ENCODE data around the gene PADI3.
"Not testable (repeated sequence)": the region's sequence is repeated elsewhere in the genome, so short reads cannot be mapped to it uniquely, and the experiment has no call there.

PADI3 gene

DNA sequence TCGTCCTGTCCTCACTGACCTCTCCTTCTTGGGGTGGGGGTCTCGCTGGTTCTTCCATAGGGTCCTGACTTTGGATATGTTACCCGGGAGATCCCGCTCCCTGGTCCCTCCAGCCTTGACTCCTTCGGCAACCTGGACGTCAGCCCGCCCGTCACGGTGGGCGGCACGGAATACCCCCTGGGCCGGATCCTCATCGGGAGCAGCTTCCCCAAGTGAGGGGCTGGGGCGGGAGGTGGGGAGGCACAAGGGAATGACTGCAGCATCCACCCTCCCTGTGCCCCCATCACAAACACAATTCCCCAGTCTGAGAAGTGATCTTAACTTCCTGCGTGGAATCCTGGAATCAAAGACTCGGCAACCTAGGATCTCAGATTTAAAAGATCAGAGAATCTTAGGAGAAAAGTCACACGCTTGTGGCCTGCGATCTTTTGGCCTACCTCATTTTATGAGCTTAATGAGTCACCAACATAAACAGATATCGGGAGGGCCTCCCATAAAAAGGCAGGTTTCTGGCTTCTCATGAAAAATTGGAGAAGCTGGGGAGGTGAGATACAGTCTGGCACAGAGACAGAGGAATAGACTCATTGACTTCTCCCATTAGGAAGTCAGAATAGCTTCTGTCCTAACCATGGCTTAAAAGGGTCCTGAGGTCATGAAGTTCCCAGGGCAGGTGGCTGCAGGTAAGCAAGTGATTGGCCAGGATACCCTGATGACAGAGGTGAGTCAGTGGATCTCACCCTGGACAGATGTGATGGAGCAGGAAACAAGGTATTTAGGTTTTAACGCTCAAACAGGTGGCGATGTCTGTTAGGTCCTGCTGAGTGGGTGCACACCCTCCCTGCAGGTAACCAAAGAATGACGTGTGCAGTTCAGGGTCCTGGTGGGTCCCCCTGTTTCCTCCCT is 15.9 kb upstream of the PADI3 start:
- H3K4me1 ChIP-seq (ENCODE audit: insufficient read depth, low read length): no peaks in the 10 kb centered on the region
- H3K36me3 ChIP-seq (ENCODE audit: insufficient read depth, low read length): no peaks in the 10 kb centered on the region
- WGBS: 86% methylated on average over 22 of the region's 22 CpGs
- no peaks in the 10 kb centered on the region for H3K9me3 ChIP-seq (ENCODE audit: insufficient read depth, low read depth, low read length)
- H3K4me3 ChIP-seq (ENCODE audit: low read length): no peak overlapping the region
- H3K27me3 ChIP-seq (ENCODE audit: insufficient read depth, low read length): no peaks in the 10 kb centered on the region
- H3K9ac ChIP-seq (ENCODE audit: low read depth, low read length): no peak overlapping the region
- H3K27ac ChIP-seq (ENCODE audit: low read depth, low read length): no peak overlapping the region

DNA sequence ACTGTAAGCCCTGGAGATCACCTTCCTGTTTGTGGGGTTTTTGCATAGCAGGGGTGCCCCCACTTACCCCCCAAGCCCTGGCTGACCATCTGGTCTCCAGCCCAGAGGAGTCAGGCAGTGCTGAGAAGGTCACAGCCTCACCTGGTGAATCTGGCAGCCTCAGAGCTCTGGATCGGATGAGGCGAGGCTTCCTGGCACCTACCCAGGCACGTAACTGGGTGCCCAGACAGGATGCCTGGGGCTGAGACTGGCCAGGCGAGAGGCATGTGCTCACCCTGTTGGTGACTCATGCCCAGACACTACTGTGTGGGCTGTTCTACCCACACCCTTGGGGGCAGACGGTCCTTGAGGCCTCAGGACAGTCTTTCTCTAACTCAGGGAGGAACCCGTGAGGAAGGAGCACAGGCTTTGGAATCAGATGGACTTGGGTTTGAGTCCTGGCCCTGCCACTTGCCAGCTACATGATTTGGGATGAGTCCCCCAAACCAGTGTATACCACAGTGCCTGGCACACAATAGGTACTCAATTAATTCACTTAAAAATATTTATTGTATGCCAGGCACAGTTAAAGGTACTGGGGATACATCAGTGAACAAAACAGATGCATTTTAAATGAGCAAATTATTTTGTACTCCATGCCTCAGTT is 15.1 kb upstream of the PADI3 start:
- Histone ChIP-seq H3K9ac (ENCODE audit: low read depth, low read length) (no peak overlapping the region), H3K4me3 (ENCODE audit: low read length) (no peak overlapping the region), H3K27ac (ENCODE audit: low read depth, low read length) (no peak overlapping the region), H3K27me3 (ENCODE audit: insufficient read depth, low read length) (no peaks in the 10 kb centered on the region), H3K9me3 (ENCODE audit: insufficient read depth, low read depth, low read length) (no peaks in the 10 kb centered on the region), H3K4me1 (ENCODE audit: insufficient read depth, low read length) (no peaks in the 10 kb centered on the region), H3K36me3 (ENCODE audit: insufficient read depth, low read length) (no peaks in the 10 kb centered on the region)
- WGBS: 81% methylated on average over 6 of the region's 6 CpGs

DNA sequence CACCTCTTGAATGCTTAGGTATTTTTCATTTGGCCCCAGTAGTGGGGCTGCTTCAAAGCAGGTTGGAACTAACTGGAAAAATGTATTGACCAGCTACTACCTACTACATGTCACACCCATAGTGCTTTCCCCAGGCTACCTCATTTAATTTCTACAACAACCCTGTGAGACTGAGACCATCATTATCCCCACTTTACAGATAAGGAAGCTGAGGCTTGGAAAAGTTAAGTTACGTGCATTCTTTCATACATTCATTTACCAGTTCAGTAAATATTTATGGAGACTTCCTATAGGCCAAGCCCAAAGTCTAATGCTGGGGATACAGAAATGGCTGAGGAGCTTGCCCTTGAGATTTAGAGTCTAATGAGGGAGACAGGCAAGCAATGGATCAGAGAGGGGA is 14.5 kb upstream of the PADI3 start:
- Histone ChIP-seq H3K9me3 (ENCODE audit: insufficient read depth, low read depth, low read length) (no peaks in the 10 kb centered on the region), H3K4me1 (ENCODE audit: insufficient read depth, low read length) (no peaks in the 10 kb centered on the region), H3K9ac (ENCODE audit: low read depth, low read length) (no peak overlapping the region), H3K36me3 (ENCODE audit: insufficient read depth, low read length) (no peaks in the 10 kb centered on the region), H3K27ac (ENCODE audit: low read depth, low read length) (no peak overlapping the region), H3K27me3 (ENCODE audit: insufficient read depth, low read length) (no peaks in the 10 kb centered on the region), H3K4me3 (ENCODE audit: low read length) (no peak overlapping the region)
- 100% methylated on average over 1 of the region's 1 CpG for WGBS

DNA sequence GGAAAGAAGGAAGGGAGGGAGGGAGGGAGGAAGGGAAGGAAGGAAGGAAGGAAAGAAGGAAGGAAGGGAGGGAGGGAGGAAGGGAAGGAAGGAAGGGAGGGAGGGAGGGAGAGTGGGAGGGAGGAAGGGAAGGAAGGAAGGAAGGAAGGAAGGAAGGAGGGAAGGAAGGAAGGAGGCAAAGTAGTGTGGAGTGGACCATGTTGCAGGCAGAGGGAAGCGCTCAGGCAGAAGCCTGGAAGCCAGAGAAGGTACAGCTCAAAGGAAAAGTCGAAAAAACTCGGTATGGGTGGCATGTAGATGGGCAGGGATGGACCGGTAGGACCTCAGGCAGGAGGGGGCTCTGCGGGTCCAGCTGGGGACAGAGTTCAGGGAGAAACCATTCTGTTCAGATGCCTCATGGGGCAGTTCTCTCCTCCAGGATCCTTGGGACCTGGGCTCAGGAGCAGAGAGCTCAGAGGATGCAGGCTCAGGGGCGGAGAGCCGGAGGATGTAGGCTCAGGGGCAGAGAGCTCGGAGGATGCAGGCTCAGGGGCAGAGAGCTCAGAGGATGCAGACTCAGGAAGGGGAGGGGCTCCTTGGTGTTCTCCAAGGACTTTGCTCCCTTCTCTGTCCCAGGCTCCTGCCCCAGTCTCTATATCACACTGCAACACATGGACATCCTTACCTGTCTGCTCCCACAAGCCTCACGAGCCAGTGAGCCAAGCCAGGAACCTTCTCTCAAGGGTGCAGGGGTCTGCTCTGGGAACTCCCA is 13.6 kb upstream of the PADI3 start:
- H3K4me1 ChIP-seq (ENCODE audit: insufficient read depth, low read length): no peaks in the 10 kb centered on the region

DNA sequence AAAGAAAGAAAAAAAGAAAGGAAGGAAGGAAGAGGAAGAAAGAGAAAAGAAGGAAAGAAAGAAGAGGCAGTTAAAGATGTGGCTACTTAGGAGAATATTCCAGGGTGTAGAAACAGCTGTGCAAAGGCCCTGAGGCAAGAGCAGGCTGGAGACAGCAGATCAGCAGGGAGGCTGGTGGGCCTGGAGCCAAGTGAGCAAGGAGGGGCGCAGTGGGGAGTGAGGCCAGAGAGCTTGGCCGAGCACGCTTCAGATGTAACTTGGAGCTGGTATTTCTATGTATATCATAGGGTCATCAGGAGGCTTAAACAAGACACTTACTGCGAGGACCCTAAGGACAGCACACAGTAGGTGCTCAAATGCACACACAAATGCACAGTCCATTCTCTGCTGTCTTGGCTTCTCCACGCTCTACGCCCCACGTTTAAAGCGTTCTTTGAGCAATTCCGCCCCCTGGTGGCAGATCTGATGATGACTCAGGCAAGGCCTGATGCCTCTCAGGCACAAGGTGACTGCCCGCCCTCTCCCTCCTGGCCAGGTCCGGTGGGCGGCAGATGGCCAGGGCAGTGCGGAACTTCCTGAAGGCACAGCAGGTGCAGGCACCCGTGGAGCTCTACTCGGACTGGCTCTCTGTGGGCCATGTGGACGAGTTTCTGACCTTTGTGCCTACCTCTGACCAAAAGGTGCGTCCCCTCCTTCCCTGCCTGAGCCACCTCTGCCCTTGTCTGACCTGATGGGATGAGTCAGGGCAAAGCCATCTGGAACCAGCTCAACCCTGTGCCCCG is 11.9 kb upstream of the PADI3 start:
- Histone ChIP-seq H3K9ac (ENCODE audit: low read depth, low read length) (no peak overlapping the region), H3K27ac (ENCODE audit: low read depth, low read length) (no peak overlapping the region), H3K4me3 (ENCODE audit: low read length) (no peak overlapping the region), H3K4me1 (ENCODE audit: insufficient read depth, low read length) (no peaks in the 10 kb centered on the region), H3K9me3 (ENCODE audit: insufficient read depth, low read depth, low read length) (no peaks in the 10 kb centered on the region), H3K36me3 (ENCODE audit: insufficient read depth, low read length) (no peaks in the 10 kb centered on the region), H3K27me3 (ENCODE audit: insufficient read depth, low read length) (no peaks in the 10 kb centered on the region)
- WGBS: 23% methylated on average over 18 of the region's 18 CpGs

More for the DNA sequence above, 13.6 kb upstream of the PADI3 start:
- H3K9ac ChIP-seq (ENCODE audit: low read depth, low read length): no peak overlapping the region
- no peaks in the 10 kb centered on the region for H3K36me3 ChIP-seq (ENCODE audit: insufficient read depth, low read length)
- no peak overlapping the region for H3K27ac ChIP-seq (ENCODE audit: low read depth, low read length)
- H3K27me3 ChIP-seq (ENCODE audit: insufficient read depth, low read length): no peaks in the 10 kb centered on the region
- no peak overlapping the region for H3K4me3 ChIP-seq (ENCODE audit: low read length)
- WGBS: 88% methylated on average over 9 of the region's 9 CpGs
- no peaks in the 10 kb centered on the region for H3K9me3 ChIP-seq (ENCODE audit: insufficient read depth, low read depth, low read length)

DNA sequence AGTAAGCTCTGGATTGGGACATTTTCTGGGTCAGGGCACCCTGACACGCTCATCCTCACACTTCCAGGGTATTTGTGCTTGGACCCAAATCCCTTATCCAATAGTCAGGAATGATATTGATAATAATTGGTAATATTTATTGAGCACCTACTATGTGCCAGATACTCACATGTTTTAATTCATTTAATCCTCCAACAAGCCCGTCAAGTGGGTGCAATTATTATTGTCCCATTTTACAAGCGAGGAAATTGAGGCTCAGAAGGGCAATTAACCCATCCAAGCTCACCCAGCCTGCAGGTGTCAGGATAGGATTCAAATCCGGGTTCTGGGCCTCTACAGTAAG is 11.4 kb upstream of the PADI3 start:
- H3K27ac ChIP-seq (ENCODE audit: low read depth, low read length): no peak overlapping the region
- H3K9me3 ChIP-seq (ENCODE audit: insufficient read depth, low read depth, low read length): no peaks in the 10 kb centered on the region
- 90% methylated on average over 3 of the region's 4 CpGs for WGBS
- no peak overlapping the region for H3K9ac ChIP-seq (ENCODE audit: low read depth, low read length)
- H3K4me1 ChIP-seq (ENCODE audit: insufficient read depth, low read length): no peaks in the 10 kb centered on the region
- H3K4me3 ChIP-seq (ENCODE audit: low read length): no peak overlapping the region
- no peaks in the 10 kb centered on the region for H3K36me3 ChIP-seq (ENCODE audit: insufficient read depth, low read length)
- no peaks in the 10 kb centered on the region for H3K27me3 ChIP-seq (ENCODE audit: insufficient read depth, low read length)

DNA sequence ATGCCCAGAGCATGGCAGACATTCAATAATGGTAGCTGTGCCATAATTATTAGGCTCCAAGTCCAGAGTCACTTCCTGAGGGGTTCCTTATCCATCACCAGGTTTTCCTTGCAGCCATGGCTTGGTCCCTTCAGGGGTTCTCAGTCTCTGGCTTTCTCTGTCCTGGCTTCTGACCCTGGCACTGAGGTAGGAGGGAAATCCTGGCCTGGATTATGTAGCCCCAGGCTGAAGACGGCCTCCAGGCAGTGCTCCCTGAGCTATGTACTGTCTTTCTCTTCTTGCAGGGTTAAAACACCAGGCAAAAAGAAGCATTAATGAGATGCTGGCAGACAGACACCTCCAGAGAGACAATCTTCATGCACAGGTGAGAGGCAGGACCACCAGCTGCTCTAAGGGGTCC is 9.5 kb upstream of the PADI3 start:
- Histone ChIP-seq H3K9ac (ENCODE audit: low read depth, low read length) (no peak overlapping the region), H3K9me3 (ENCODE audit: insufficient read depth, low read depth, low read length) (no peaks in the 10 kb centered on the region), H3K27ac (ENCODE audit: low read depth, low read length) (no peak overlapping the region), H3K27me3 (ENCODE audit: insufficient read depth, low read length) (no peaks in the 10 kb centered on the region), H3K4me3 (ENCODE audit: low read length) (no peak overlapping the region), H3K4me1 (ENCODE audit: insufficient read depth, low read length) (peaks cover 1% of the 10 kb centered on the region; the same call in 1 of the 2 replicates), H3K36me3 (ENCODE audit: insufficient read depth, low read length) (no peaks in the 10 kb centered on the region)
- 68% methylated on average over 1 of the region's 1 CpG for WGBS

DNA sequence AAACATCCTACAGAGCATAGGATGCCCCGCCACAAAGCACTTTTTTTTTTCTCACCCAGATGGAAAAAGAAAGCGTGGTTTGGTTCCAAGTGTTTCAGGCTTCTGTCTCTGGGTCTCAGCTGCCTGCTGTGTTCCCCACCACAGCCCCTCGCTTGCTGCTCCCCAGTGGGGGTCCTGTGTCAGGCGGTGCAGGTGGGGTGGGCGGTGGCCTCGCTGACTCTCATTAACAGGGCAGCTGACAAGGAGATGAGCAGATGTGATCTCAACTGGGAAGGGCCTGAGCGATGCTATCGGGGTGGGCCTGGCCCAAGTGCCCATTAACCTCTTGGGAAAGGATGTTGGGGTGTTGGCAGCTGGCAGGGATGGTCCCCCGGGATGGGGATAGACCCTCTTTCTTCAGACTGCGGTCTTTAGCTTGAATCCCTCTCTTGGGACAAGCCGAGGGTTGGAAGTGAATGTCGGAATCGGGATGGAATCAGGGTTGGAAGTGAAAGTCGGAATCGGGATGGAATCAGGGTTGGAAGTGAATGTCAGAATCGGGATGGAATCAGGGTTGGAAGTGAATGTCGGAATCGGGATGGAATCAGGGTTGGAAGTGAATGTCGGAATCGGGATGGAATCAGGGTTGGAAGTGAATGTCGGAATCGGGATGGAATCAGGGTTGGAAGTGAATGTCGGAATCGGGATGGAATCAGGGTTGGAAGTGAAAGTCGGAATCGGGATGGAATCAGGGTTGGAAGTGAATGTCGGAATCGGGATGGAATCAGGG is 7.7 kb upstream of the PADI3 start:
- H3K36me3 ChIP-seq (ENCODE audit: insufficient read depth, low read length); H3K27me3 ChIP-seq (ENCODE audit: insufficient read depth, low read length); H3K4me3 ChIP-seq (ENCODE audit: low read length); H3K27ac ChIP-seq (ENCODE audit: low read depth, low read length); H3K9ac ChIP-seq (ENCODE audit: low read depth, low read length); H3K4me1 ChIP-seq (ENCODE audit: insufficient read depth, low read length); H3K9me3 ChIP-seq (ENCODE audit: insufficient read depth, low read depth, low read length): not testable (repeated sequence)
- WGBS: 73% methylated on average over 28 of the region's 28 CpGs

DNA sequence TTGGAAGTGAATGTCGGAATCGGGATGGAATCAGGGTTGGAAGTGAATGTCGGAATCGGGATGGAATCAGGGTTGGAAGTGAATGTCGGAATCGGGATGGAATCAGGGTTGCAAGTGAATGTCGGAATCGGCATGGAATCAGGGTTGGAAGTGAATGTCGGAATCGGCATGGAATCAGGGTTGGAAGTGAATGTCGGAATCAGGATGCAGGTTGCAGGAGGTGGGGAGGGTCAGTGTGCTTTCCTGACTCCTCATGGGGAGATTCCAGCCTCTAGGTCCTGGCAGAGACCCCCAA is 7.2 kb upstream of the PADI3 start:
- not testable (repeated sequence) for H3K36me3 ChIP-seq (ENCODE audit: insufficient read depth, low read length); H3K27ac ChIP-seq (ENCODE audit: low read depth, low read length); H3K27me3 ChIP-seq (ENCODE audit: insufficient read depth, low read length); H3K4me3 ChIP-seq (ENCODE audit: low read length); H3K9me3 ChIP-seq (ENCODE audit: insufficient read depth, low read depth, low read length); H3K9ac ChIP-seq (ENCODE audit: low read depth, low read length); H3K4me1 ChIP-seq (ENCODE audit: insufficient read depth, low read length)
- 86% methylated on average over 11 of the region's 11 CpGs for WGBS

DNA sequence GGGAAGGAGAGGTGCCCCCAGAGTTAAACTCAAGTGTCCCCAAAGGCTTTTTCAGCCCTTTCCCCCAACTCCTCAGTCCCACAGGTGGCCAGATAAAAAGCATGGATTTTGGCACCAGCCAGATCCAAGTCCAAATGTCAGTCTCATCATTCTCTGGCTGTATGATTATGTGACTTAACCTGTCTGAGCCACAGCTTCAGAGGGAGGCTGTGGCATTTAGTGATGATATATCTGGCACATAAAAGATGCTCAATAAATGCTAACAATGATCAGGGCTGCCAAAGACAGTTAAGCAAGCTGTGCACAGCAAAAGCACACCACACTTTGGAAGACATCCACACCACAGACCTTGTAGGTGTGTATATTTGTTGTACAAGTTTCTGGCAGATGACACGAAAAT is 5.6 kb upstream of the PADI3 start:
- no peaks in the 10 kb centered on the region for H3K9me3 ChIP-seq (ENCODE audit: insufficient read depth, low read depth, low read length)
- H3K4me1 ChIP-seq (ENCODE audit: insufficient read depth, low read length): peaks cover 7% of the 10 kb centered on the region; the same call in 1 of the 2 replicates
- H3K27me3 ChIP-seq (ENCODE audit: insufficient read depth, low read length): no peaks in the 10 kb centered on the region
- no CpG with 5 or more reads among the region's 1 CpG for WGBS
- H3K4me3 ChIP-seq (ENCODE audit: low read length): no peak overlapping the region
- no peak overlapping the region for H3K27ac ChIP-seq (ENCODE audit: low read depth, low read length)
- no peaks in the 10 kb centered on the region for H3K36me3 ChIP-seq (ENCODE audit: insufficient read depth, low read length)
- no peak overlapping the region for H3K9ac ChIP-seq (ENCODE audit: low read depth, low read length)
